K562 (cell line): ENCODE measurements around the gene SLC25A40. TPM values are rescaled to one million over a fixed set of nuclear protein-coding genes. Genes with fewer than 3 reads are reported as not detected.

Source experiments
- ATAC-seq: fragments of 200-7000 bp; cut with Tn5 transposase; 3 replicates; pipeline ENCODE4 v1.9.1; 2020; ENCODE audit warnings: moderate library complexity
- BruUV-seq: library from RNA; stranded (reverse); fragments of 400-500 nt; replicated peaks from 2 replicates; lab custom pipeline; 2021; lab: Mats Ljungman, UMichigan
- CTCF ChIA-PET: fragments of 300-600 bp; formaldehyde crosslinking; extraction: SDS; loops from one replicate; lab custom pipeline; 2021; ENCODE audit warnings: low intra/inter-chr PET ratio; lab: Yijun Ruan, JAX
- POLR2A ChIA-PET: fragments of 300-600, 350-650 bp; sonication (Branson Sonifier 250); formaldehyde crosslinking; extraction: SDS; loops from one replicate; lab custom pipeline; 2021; ENCODE audit warnings: antibody characterized with exemption, inconsistent platforms; lab: Yijun Ruan, JAX
- DNase-seq, 4 experiments: peaks; one replicate each; pipeline versions ENCODE4 v3.0.0 to v3.0.0-alpha.2; 2011 to 2018; ENCODE audit warnings: low spot score in 3 of 4, mixed read lengths in 3 of 4; ENCODE audit errors: extremely low read depth in 1 of 4
- FAIRE-seq: peaks from 2 replicates; lab custom pipeline; 2011; peaks lifted over from hg19 to GRCh38; lab: Jason Lieb, UNC
- H2AFZ ChIP-seq: 2 replicates; pipeline ENCODE4 v1.6.0; 2011; ENCODE audit warnings: low read depth, low read length, control low read depth, inconsistent platforms
- H3K27ac ChIP-seq: fragments of 200-600 bp; 3 replicates; pipeline ENCODE4 v1.8.0; 2011; ENCODE audit warnings: low read depth, mild to moderate bottlenecking, control low read depth, inconsistent platforms, low read length, moderate library complexity, mixed read lengths; ENCODE audit errors: extremely low read depth
- H3K27me3 ChIP-seq, 2 experiments: fragments of 300-600 bp in 1 of 2; 2 replicates in 1 of 2; 3 replicates in 1 of 2; pipeline versions ENCODE4 v1.6.0 to v1.8.0; 2011; ENCODE audit warnings: inconsistent platforms in 2 of 2, low read length in 2 of 2, mild to moderate bottlenecking in 1 of 2, mixed read lengths in 1 of 2, moderate library complexity in 1 of 2; ENCODE audit not compliant: control insufficient read depth in 2 of 2, insufficient read depth in 2 of 2
- H3K36me3 ChIP-seq: fragments of 300-600 bp; 3 replicates; pipeline ENCODE4 v1.8.0; 2011; ENCODE audit warnings: mild to moderate bottlenecking, low read length, inconsistent platforms; ENCODE audit not compliant: control insufficient read depth, insufficient read depth
- H3K4me1 ChIP-seq, 2 experiments: fragments of 200-600 bp in 1 of 2; replicated peaks in 1 of 2; 2 replicates in 1 of 2; 3 replicates in 1 of 2; pipeline versions ENCODE4 v1.5.1 to v1.8.0; 2011; ENCODE audit warnings: inconsistent platforms in 2 of 2, low read length in 2 of 2, mild to moderate bottlenecking in 1 of 2, mixed read lengths in 1 of 2, moderate library complexity in 1 of 2; ENCODE audit not compliant: control insufficient read depth in 2 of 2, insufficient read depth in 2 of 2
- H3K4me2 ChIP-seq: 2 replicates; pipeline ENCODE4 v1.6.1; 2011; ENCODE audit warnings: low read length, control low read depth, inconsistent platforms, mixed read lengths; ENCODE audit not compliant: insufficient read depth
- H3K4me3 ChIP-seq: fragments of 200-600 bp; sonication (generic), shearing (Covaris generic); 2 replicates; pipeline ENCODE4 v1.5.1; 2016; ENCODE audit warnings: control low read depth, inconsistent platforms
- H3K79me2 ChIP-seq: fragments of 200-600 bp; 3 replicates; pipeline ENCODE4 v1.8.0; 2011; ENCODE audit warnings: low read length, inconsistent platforms; ENCODE audit not compliant: control insufficient read depth, insufficient read depth
- H3K9ac ChIP-seq, 2 experiments: 2 replicates each; pipeline versions ENCODE4 v1.6.0 to v1.6.1; 2011; ENCODE audit warnings: low read depth in 2 of 2, low read length in 2 of 2, control low read depth in 1 of 2, inconsistent platforms in 1 of 2, mild to moderate bottlenecking in 1 of 2, mixed read lengths in 1 of 2; ENCODE audit not compliant: insufficient read depth in 1 of 2
- H3K9me1 ChIP-seq: one replicate; pipeline ENCODE4 v1.6.0; 2011; ENCODE audit warnings: inconsistent platforms, mild to moderate bottlenecking, low read length, moderate library complexity; ENCODE audit not compliant: control insufficient read depth, insufficient read depth
- H3K9me3 ChIP-seq: replicated peaks from 2 replicates; pipeline ENCODE4 v1.5.1; 2011; ENCODE audit warnings: low read depth, low read length, inconsistent platforms; ENCODE audit not compliant: control insufficient read depth, insufficient read depth
- H4K20me1 ChIP-seq: replicated peaks from 2 replicates; pipeline ENCODE4 v1.6.1; 2011; ENCODE audit warnings: low read length, inconsistent platforms, mixed read lengths; ENCODE audit not compliant: control insufficient read depth, insufficient read depth
- ETV5 ChIP-seq: sonication (generic); formaldehyde crosslinking; IDR thresholded peaks from 2 replicates; pipeline ENCODE4 v1.4.0; 2020; ENCODE audit warnings: low read depth, mild to moderate bottlenecking, missing genetic modification reagents
- HNRNPK ChIP-seq: fragments of 200-400 bp; formaldehyde crosslinking; IDR thresholded peaks from one replicate; pipeline ENCODE4 v1.6.1; 2018; ENCODE audit warnings: mild to moderate bottlenecking, low read depth, low read length; ENCODE audit not compliant: poor library complexity, severe bottlenecking
- MCM2 ChIP-seq: fragments of 450-650 bp; IDR thresholded peaks from 2 replicates; pipeline ENCODE4 v1.6.1; 2017; ENCODE audit warnings: low read depth, mild to moderate bottlenecking
- MIER1 ChIP-seq: fragments of 450-650 bp; IDR thresholded peaks from 2 replicates; pipeline ENCODE4 v1.6.1; 2016; ENCODE audit warnings: antibody characterized with exemption, mild to moderate bottlenecking, low read depth
- PTRF ChIP-seq: fragments of 450-650 bp; IDR thresholded peaks from 2 replicates; pipeline ENCODE4 v1.6.1; 2016; ENCODE audit warnings: mild to moderate bottlenecking, missing genetic modification characterization, missing compliant biosample characterization
- SFPQ ChIP-seq: fragments of 200-400 bp; formaldehyde crosslinking; IDR thresholded peaks from 2 replicates; pipeline ENCODE4 v1.6.1; 2017; ENCODE audit warnings: mild to moderate bottlenecking, low read depth, low read length, moderate library complexity
- THAP7 ChIP-seq: fragments of 250-450 bp; sonication (Bioruptor Pico); IDR thresholded peaks from 2 replicates; pipeline ENCODE4 v1.5.0; 2021
- TSHZ1 ChIP-seq: fragments of 250-450 bp; sonication (Bioruptor Pico); IDR thresholded peaks from 2 replicates; pipeline ENCODE4 v1.4.0; 2020; ENCODE audit warnings: mild to moderate bottlenecking, moderate library complexity
- ZKSCAN8 ChIP-seq: fragments of 200-800 bp; sonication (Bioruptor generic); IDR thresholded peaks from 2 replicates; pipeline ENCODE4 v1.6.1; 2016; ENCODE audit warnings: missing genetic modification characterization, missing compliant biosample characterization
- ZNF217 ChIP-seq: sonication (generic); formaldehyde crosslinking; IDR thresholded peaks from 2 replicates; pipeline ENCODE4 v1.8.0; 2022; ENCODE audit warnings: mild to moderate bottlenecking, missing genetic modification reagents
- ZNF280B ChIP-seq: fragments of 250-450 bp; sonication (Bioruptor Pico); IDR thresholded peaks from 2 replicates; pipeline ENCODE4 v1.5.1; 2021; ENCODE audit warnings: mild to moderate bottlenecking
- ZNF644 ChIP-seq: fragments of 200-800 bp; sonication (Bioruptor generic); IDR thresholded peaks from 2 replicates; pipeline ENCODE4 v1.6.1; 2016; ENCODE audit warnings: low read depth, missing genetic modification characterization, missing compliant biosample characterization
- ZNF830 ChIP-seq: fragments of 250-450 bp; sonication (Bioruptor Pico); IDR thresholded peaks from 2 replicates; pipeline ENCODE4 v1.5.0; 2021; ENCODE audit warnings: mild to moderate bottlenecking
- WGBS: fragments of 100-300 bp; shearing (Covaris generic); methylation state at CpG from one replicate; pipeline ENCODE4 v1.1.6; 2016; ENCODE audit warnings: low coverage, mixed read lengths; ENCODE audit not compliant: insufficient coverage; ENCODE audit errors: missing lambda C conversion rate; 5-methylcytosine and 5-hydroxymethylcytosine counted together
- in situ Hi-C: fragments of 300-500 bp; cut with MboI; formaldehyde crosslinking; loops from 4 replicates; pipeline ENCODE4 v1.15.0; 2018; ENCODE audit warnings: inconsistent platforms, mixed read lengths
- intact Hi-C: fragments of 100-400 bp; cut with micrococcal nuclease; formaldehyde crosslinking; loops from 2 replicates; pipeline ENCODE4 v1.14.2; 2022
- polyA plus RNA-seq, 8 experiments: library from polyadenylated mRNA; depleted of rRNA in 4 of 8; stranded (reverse) in 5 of 8; unstranded in 3 of 8; fragments of >200 nt; fragmentation: Nextera tagmentation in 2 of 8; fragmentation: Illumina TruSeq in 1 of 8; extraction: Ambion mirVana in 2 of 8; extraction: Trizol in 1 of 8; gene quantifications; 2 replicates each; pipeline versions ENCODE4 v1.2.1 to v1.2.3, GENCODE V29; 2011 to 2014; ENCODE audit warnings: inconsistent platforms in 1 of 8, missing spikeins in 1 of 8
- total RNA-seq, 7 experiments: library from RNA; depleted of rRNA in 6 of 7; stranded (reverse); fragments of >200 nt in 6 of 7; fragmentation: Illumina TruSeq in 2 of 7; extraction: Trizol in 2 of 7; gene quantifications; 2 replicates each; pipeline versions ENCODE4 v1.2.1 to v1.2.3, GENCODE V29; 2011 to 2021; ENCODE audit warnings: low replicate concordance in 1 of 7

The SLC25A40 gene
- total and polyA plus RNA-seq, 9 of the 15 experiments (the other 6 are each of a cell fraction or from before 2014, with no cell fraction given): 6.7 to 44.0 (median 26.5) TPM

GRCh38 chr7:87918740-87919139, 42.6 kb upstream of the SLC25A40 start (continued):
- no peak for TF ChIP-seq ZNF644 (tag)
- TF ChIP-seq ZKSCAN8 (CRISPR knock-in tag): no peak
- no peak for TF ChIP-seq PTRF
- TF ChIP-seq MCM2: no peak
- TF ChIP-seq ETV5: no peak

- ChIA-PET CTCF (interaction anchor here (0.6 kb wide), 1 partner anchor 16 kb away, joined by 3 read pairs; no protein-coding TSS in a partner anchor), POLR2A (no interaction called here)
- no peak for ATAC-seq
- no peak overlapping the region for H3K9ac ChIP-seq
- no peaks in the 10 kb centered on the region for H3K9me3 ChIP-seq
- no peak for FAIRE-seq
- H2AFZ ChIP-seq: no peak overlapping the region
- no peaks in the 10 kb centered on the region for H3K4me1 ChIP-seq
- DNase-seq: no peak
- H3K9me1 ChIP-seq: no peaks in the 10 kb centered on the region
- no peaks in the 10 kb centered on the region for H3K27me3 ChIP-seq
- H4K20me1 ChIP-seq: no peaks in the 10 kb centered on the region
- intact Hi-C loops: no loop called here
- in situ Hi-C loops: no loop called here
- H3K36me3 ChIP-seq: peaks cover 13% of the 10 kb centered on the region
- no peak overlapping the region for H3K27ac ChIP-seq
- 6% methylated on average over 4 of the region's 4 CpGs for WGBS
- no peak overlapping the region for H3K4me2 ChIP-seq
- no peaks in the 10 kb centered on the region for H3K79me2 ChIP-seq
- BruUV-seq: no TSS peak
- H3K4me3 ChIP-seq: no peak overlapping the region
- TF ChIP-seq HNRNPK: no peak
- TF ChIP-seq SFPQ: no peak
- no peak for TF ChIP-seq THAP7 (CRISPR knock-in tag)
- no peak for TF ChIP-seq ZNF280B (CRISPR knock-in tag)
- no peak for TF ChIP-seq ZNF830
- no peak for TF ChIP-seq TSHZ1 (CRISPR knock-in tag)
- TF ChIP-seq ZNF217 (CRISPR knock-in tag): no peak
- no peak for TF ChIP-seq MIER1
Measured at GRCh38 chr7:87912121-87912520, 36.0 kb upstream of the SLC25A40 start.
